ENCODE data around the gene SDCCAG8.

DNA sequence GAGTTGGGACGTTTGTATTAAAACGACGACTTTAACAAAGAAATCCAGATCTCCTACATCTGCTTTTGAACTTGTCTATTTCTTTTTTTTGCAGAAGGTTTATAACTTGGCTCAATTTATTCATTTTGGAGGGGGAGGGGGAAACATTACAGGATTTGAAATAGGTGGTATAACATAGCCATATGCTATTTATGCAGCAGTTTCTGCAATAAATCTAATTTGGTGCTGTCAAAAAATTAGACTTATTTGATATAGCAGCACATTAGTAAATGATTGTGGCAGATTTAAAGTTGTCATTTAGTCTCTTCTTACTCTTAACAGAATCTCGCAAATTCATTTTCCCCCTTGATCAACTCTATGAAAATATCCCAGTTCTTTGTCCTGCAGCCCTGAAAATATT lies 138.2 kb downstream of the SDCCAG8 start:
- TF ChIP-seq, protein P1, sequence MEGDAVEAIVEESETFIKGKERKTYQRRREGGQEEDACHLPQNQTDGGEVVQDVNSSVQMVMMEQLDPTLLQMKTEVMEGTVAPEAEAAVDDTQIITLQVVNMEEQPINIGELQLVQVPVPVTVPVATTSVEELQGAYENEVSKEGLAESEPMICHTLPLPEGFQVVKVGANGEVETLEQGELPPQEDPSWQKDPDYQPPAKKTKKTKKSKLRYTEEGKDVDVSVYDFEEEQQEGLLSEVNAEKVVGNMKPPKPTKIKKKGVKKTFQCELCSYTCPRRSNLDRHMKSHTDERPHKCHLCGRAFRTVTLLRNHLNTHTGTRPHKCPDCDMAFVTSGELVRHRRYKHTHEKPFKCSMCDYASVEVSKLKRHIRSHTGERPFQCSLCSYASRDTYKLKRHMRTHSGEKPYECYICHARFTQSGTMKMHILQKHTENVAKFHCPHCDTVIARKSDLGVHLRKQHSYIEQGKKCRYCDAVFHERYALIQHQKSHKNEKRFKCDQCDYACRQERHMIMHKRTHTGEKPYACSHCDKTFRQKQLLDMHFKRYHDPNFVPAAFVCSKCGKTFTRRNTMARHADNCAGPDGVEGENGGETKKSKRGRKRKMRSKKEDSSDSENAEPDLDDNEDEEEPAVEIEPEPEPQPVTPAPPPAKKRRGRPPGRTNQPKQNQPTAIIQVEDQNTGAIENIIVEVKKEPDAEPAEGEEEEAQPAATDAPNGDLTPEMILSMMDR (IDR thresholded peaks at IDR 0.05; ENCODE audit: low read depth, low read length) = no peak
- no peak for TF ChIP-seq MYC (IDR thresholded peaks at IDR 0.05; ENCODE audit: low read depth, low read length)
